SU-DHL-6 (cell line): Measurements from ENCODE around the gene SLC43A3.

ENCODE experiments used
- CTCF ChIP-seq: fragments of 200-600 bp; sonication (generic); IDR thresholded peaks from one replicate; pipeline ENCODE4 v1.5.1; 2017; ENCODE audit warnings: antibody characterized with exemption, mild to moderate bottlenecking, low read length, moderate library complexity; ENCODE audit not compliant: insufficient read depth, poor library complexity, severe bottlenecking
- EZH2phosphoT487 ChIP-seq: fragments of 200-600 bp; sonication (generic), shearing (Covaris generic); conservative IDR thresholded peaks from 2 replicates; pipeline ENCODE4 v1.6.1; 2018; ENCODE audit warnings: mild to moderate bottlenecking, antibody characterized with exemption, low read length, moderate library complexity, mixed read lengths

DNA sequence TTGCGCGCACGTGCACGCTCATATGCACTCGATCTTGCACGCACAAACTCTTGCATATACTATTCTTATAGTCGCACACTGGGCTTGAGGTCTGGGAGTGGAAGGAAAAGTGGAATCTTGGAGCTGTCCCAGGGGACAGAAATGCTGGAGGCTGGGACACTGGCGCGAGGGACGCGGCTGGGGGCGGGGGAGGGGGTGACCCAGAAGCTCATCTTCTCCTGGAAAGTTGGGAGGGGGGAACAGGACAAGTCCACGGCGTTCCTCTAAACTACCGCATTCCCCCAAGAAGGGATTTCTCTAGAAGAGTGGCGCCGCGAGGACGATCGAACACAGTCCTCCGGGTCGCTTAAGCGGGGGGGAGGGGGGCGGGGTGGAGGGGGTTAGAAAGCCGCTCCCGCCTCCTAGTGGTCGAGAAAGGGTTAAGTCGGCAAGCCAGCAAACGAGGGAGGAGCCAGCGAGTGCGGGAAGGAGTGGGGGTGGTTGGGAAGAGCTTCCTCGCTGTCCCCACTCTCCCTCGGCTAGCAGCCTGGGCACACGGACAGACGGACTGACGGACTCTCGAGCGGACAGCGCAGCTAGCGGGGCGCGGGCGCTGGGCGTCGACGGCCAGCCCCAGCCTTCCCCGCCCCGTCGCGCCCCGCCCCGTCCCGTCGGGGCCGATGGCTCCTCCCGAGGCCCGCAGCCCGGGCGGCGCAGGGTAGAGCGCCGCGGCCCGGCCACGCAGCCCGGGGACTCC, 33.3 kb upstream of the SLC43A3 start, which contains the start of gene RTN4RL2:
- TF ChIP-seq CTCF (no peak), EZH2phosphoT487 (no peak)
